ENCODE measurements around the gene MEF2A.

The MEF2A gene

DNA sequence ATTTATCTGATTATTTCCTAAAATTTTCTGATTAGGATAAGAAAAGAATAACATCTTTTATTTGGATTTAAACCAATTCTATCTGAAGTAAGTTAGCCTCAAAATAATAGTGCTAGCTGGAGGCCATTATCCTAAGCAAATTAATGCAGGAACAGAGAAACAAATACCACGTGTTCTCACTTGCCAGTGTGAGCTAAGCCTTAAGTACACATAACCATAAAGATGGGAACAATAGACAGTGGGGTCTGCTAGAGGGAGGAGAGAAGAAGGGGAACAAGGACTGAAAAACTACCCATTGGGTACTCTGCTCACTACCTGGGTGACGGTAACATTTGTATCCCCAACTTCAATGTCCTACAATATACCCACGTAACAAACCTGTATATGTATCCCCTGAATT is 198.7 kb downstream of the MEF2A start:
- DNase-seq (ENCODE audit: low spot score), result no peak
